HG03045 (cell line): ENCODE results near the gene ATP1B1.
"Not testable (repeated sequence)": the region's sequence is repeated elsewhere in the genome, so short reads cannot be mapped to it uniquely, and the experiment has no call there.

Experiments
- ATAC-seq: cut with Tn5 transposase; IDR thresholded peaks from one replicate; pipeline ENCODE4 v1.9.1; 2021; ENCODE audit warnings: mild to moderate bottlenecking, moderate library complexity; ENCODE audit not compliant: unreplicated experiment

ATP1B1 gene

GRCh38 chr1:169113613-169114119 is 7.2 kb downstream of the ATP1B1 start:
- no peak for ATAC-seq

- peak; percentile 69 for ATAC-seq
These were observed 9.5 kb downstream of the ATP1B1 start for GRCh38 chr1:169115891-169116585.

GRCh38 chr1:169117014-169117413 is 10.5 kb downstream of the ATP1B1 start:
- no peak for ATAC-seq

- no peak for ATAC-seq
These were observed 11.1 kb downstream of the ATP1B1 start for GRCh38 chr1:169117599-169117998.

GRCh38 chr1:169118227-169118626 is 11.7 kb downstream of the ATP1B1 start:
- no peak for ATAC-seq

- no peak for ATAC-seq
These were observed 12.9 kb downstream of the ATP1B1 start for GRCh38 chr1:169119405-169119804.

GRCh38 chr1:169120066-169120465 is 13.6 kb downstream of the ATP1B1 start:
- no peak for ATAC-seq

- ATAC-seq, result no peak
These were observed 14.8 kb downstream of the ATP1B1 start for GRCh38 chr1:169121146-169121923.

GRCh38 chr1:169122976-169123375 is 16.5 kb downstream of the ATP1B1 start:
- no peak for ATAC-seq

- no peak for ATAC-seq
These were observed 18.0 kb downstream of the ATP1B1 start for GRCh38 chr1:169124459-169124858.

GRCh38 chr1:169125597-169125996 is 19.1 kb downstream of the ATP1B1 start:
- ATAC-seq, result not testable (repeated sequence)

GRCh38 chr1:169126335-169126734 is 19.8 kb downstream of the ATP1B1 start:
- ATAC-seq, result no peak

- no peak for ATAC-seq
These were observed 20.8 kb downstream of the ATP1B1 start for GRCh38 chr1:169127305-169127704.

- no peak for ATAC-seq
These were observed 22.1 kb downstream of the ATP1B1 start for GRCh38 chr1:169128562-169128961.

GRCh38 chr1:169129109-169129784 is 22.8 kb downstream of the ATP1B1 start:
- ATAC-seq, result no peak

- no peak for ATAC-seq
These were observed 24.2 kb downstream of the ATP1B1 start for GRCh38 chr1:169130683-169131082.

- no peak for ATAC-seq
These were observed 26.2 kb downstream of the ATP1B1 start for GRCh38 chr1:169132512-169133227.

- ATAC-seq, result no peak
These were observed 26.7 kb downstream of the ATP1B1 start for GRCh38 chr1:169133228-169133576.

GRCh38 chr1:169133801-169134502 is 27.5 kb downstream of the ATP1B1 start:
- no peak for ATAC-seq

GRCh38 chr1:169137357-169137756 is 30.9 kb downstream of the ATP1B1 start:
- no peak for ATAC-seq
